ENCODE results near the gene ERC2.

Gene ERC2

GRCh38 chr3:55559500-55560423 is 908.5 kb downstream of the ERC2 start:
- FAIRE-seq, result no peak

GRCh38 chr3:55558316-55558715 is 910.0 kb downstream of the ERC2 start:
- no peak for FAIRE-seq

DNA sequence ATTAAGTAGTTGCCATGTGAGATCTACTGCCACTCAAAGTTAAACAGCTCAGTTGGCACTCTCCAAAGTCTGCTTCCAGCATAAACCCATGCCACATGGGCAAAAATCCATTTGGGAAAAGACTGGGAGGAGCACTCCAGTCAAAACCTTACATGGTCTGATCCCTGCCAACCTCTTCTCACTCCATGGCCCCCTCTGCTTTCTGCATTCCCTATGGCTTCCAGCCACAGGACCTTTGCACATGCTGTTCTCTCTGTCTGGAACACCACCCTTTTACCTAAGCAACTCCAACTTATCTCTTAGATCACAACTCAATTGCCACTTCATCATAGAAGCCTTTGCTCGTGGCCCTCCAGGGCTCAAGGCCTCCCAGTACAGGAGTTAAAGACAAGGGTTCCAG is 910.7 kb downstream of the ERC2 start:
- FAIRE-seq, result no peak

DNA sequence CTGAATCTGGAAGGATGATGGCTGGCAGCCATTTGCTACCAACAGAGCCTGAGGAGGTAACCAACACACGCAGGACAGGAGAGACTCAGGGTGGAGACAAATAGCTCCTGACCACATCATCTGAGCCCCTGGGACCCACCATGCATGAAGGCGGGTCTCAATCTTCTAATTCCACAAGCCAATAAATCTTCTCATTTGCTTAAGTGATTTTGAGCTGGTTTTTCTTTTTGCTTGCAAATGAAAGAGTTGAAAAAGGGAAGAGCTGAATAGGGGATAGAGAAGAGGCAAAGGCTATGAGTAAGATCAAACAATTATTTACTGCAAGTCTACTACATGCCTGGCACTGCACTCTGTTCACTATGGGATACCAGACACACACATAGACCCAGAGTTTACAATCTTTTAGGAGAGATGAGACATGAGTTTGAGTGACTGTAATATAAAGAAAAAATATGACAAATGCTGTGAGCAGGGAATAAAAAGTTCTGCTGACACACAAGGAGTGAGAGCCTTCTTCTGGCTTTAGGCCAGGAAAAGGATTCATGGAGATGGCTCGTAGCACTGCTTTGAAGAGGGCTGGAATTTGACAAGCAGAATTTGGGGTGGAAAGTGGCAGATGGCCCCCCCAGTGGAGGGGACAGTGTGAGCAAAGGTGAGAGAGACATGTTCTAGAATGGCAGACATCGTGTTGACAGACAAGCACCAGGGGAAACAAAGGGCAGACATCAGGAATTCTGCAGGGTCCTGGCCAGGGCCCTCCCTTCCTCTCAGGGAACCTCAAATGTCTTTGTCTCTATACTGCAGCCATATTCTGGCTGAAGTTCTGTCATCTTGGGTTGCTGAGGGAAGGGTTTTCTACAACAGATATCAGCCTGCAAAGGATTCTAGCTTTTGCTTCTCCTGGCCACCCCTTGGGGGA is 911.4 kb downstream of the ERC2 start:
- FAIRE-seq, result no peak

DNA sequence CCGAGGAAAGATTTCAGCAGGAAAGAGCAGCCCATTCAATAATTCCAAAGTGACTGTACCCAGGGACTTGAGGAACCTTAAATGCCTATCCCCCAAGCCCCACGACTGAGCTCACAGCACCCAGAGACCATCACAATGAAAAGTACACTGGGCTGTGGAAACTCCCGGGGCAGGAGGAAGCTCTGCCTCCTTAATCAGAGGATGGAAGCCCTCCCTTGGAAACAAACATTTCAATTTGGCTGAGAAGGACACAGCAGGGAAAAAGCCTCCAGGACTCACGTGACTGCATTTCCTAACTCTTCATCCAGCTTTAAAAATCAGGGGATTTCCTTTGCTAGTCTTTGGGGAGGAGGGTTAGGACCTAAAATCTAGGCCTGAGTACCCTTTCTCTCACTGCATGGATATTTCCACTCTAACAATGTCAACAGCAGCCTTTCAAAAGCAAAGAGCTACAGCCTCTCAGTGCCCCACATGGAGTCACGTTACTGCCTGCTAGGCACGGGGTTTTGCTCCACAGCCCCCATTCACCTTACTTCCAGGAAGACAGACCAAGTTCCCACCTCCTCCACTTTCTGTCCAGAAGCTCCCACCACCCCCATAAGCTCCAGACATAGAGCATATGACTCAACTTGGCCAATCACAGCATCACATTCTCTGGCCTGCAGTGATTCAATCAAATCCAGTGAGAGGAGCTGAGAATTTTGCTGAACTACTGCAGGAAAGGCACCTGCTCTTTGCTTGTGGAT is 912.2 kb downstream of the ERC2 start:
- no peak for FAIRE-seq

DNA sequence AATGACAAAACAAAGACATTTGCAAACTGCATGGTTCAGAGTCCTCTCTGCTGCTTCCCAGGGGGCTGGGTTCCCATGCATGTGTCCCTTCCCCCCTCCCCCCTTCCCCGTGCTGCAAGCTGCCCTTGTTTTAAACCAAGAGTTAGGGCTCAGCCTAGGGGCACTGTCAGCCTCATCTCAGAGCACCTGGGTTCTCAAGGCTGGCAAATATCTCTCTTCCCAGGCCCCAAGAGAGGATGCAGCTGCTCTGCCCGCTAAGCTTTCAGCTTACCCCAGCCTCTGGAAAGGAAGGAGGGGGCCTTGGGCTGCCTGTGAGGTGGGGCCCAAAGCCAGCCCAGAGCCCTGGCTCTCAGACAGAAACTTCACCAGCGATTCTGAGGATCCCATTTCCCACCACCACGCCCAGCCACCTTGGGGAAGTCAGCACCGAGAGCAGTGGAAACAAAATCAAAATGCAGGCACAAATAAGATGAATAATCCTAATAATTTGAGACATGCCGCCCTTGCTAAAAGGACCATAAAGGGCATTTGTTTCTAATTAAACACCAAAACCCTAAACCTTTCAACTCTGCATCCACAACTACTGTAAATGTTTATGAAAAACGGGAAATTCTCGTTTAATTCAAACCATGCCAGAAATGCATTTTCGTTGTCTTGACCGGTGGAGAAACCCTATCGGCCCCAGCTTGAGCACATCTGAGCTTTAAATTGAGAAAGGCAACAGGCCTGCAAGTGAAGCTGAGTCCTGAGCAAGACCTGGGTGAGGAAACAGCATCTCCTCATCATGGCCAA is 913.4 kb downstream of the ERC2 start:
- no peak for FAIRE-seq

- FAIRE-seq, result no peak
These were observed 916.6 kb downstream of the ERC2 start for GRCh38 chr3:55551644-55552043.

GRCh38 chr3:55549177-55549576 is 919.1 kb downstream of the ERC2 start:
- no peak for FAIRE-seq

GRCh38 chr3:55546866-55547669 is 921.2 kb downstream of the ERC2 start:
- FAIRE-seq, result no peak

DNA sequence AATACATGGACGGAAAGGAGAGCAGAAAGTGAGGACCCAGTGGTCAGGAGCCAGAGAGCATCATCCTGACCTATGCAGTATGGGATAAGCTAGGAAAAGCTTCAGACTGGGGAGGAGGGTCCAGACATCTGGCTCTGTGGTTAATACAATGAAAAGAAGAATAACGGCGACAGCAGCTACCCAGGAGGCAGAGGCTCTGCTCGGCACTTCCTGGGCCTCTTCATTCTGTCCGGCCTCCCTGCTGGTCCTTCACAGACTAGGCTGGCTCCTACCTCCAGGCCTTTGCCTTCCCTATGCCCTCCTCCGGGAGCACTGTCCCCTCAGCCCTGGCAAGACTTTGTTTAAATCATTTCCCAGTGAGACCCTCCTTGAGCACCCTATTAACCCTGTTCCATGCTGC is 922.3 kb downstream of the ERC2 start:
- FAIRE-seq, result no peak

GRCh38 chr3:55544219-55544618 is 924.0 kb downstream of the ERC2 start:
- no peak for FAIRE-seq

DNA sequence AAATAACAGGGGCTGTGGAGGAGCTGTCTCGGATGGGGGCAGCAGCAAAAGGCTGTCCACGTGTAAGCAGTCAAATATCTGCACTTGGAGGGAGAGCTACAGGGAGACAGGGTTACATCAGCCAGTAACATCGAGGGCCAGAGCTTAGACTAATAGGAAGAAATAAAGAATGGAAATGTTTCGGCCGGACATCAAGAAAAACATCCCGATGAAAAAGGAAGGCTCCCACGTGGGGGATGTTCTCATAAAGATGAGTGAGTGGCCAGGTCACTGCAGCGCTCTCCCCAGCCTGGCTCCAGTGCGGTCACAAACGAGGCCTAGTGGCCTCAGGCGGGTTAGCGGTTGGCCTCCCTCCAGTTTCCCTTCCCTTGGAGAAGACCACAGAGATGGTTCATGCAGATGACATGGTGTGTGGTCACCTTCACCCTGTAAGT is 925.1 kb downstream of the ERC2 start:
- no peak for FAIRE-seq

DNA sequence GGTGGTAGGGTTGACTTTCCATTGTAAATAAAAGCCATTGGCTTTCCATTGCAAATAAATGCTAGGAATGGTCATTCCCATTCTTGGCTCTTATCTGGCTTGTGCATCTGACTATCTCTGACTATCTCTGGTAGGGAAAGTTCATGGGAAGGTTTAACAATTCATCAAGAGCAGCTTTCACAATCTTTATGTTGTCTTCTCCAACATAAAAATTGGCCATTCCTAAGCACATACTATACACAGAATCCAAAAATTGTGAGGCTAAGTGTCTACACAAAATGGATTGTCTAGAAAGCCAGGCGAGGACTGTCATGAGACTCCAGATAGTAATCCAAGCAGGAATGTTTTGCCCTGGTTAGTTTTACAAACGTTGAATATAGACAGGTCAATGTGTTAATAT is 926.8 kb downstream of the ERC2 start:
- FAIRE-seq, result no peak

- FAIRE-seq, result no peak
These were observed 927.3 kb downstream of the ERC2 start for GRCh38 chr3:55541016-55541415.

DNA sequence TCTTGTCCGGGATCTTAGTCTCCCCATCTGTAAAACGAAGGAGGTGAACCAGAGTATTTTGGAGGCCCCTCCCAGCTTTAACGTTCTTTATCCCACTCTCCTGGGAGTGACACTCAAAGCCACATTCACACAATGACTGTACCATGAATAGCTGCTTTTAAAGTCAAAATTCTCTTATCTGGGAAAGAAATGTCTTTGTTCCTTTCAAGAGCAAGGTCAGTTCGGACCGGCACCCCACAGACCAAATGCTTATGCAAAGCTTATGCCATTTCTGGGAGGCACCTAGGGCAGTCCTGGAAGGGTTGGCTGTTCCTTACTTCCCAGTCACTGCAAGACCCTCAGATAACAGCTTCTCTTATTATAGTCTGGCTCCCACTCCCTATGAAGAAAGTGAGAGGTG is 927.7 kb downstream of the ERC2 start:
- no peak for FAIRE-seq

GRCh38 chr3:55538158-55538557 is 930.1 kb downstream of the ERC2 start:
- no peak for FAIRE-seq

DNA sequence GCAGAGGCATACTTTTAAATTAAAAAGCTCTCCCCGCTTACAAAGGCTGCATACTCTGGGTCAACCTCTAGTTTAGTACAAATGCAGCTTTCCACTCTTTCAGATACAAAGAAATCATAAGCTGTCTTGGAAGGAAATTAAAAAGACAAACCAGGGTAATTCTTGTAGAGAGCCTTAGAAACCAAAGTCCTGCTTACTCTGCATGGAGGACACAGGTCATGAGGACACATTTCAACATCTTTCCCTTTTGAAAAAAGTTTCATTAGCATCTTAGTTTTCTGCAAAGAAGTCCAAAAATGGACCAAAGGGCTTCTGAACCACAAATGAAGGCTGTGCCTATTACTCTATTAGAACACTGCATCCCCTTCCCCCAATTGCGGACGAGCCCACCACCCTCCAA is 930.7 kb downstream of the ERC2 start:
- FAIRE-seq, result no peak

- FAIRE-seq, result no peak
These were observed 931.1 kb downstream of the ERC2 start for GRCh38 chr3:55537129-55537528.

DNA sequence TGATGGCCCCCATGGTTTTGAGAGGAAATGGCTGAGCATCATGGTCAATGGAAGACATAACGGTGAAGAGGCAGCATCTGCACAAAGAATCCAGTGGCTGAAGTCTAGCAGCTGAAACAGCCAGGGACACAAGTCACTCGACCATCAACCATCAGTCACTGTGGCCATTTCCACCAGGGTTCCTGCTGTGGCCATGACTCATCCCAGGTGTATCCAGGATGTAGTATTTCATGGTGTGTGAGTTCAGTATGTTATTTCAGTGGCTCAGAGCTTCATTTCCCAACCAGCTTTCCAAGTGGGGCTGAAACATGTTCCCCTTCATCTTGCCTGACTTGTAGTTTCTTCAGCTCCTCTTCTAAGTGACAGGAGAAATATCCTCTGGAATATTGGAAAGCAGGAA is 933.4 kb downstream of the ERC2 start:
- no peak for FAIRE-seq

DNA sequence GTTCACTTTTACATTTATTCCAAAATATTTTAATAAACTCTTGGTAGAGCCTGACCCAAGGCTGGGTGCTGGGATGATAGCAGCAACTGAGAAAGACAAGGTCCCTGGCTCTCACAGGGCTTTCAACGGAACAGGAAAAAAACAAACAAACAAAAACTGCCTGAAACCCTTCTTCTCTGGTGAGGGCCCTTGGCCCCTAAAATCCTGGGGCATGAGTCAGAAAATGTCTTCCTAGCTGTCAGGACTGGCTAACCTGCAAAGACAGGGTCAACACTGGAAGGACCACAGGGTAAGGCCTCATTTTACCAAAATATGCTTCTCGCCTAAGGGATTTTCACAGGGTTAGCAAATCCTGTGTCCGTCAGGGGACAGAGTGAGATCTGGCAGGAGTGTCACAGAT is 935.5 kb downstream of the ERC2 start:
- FAIRE-seq, result no peak

DNA sequence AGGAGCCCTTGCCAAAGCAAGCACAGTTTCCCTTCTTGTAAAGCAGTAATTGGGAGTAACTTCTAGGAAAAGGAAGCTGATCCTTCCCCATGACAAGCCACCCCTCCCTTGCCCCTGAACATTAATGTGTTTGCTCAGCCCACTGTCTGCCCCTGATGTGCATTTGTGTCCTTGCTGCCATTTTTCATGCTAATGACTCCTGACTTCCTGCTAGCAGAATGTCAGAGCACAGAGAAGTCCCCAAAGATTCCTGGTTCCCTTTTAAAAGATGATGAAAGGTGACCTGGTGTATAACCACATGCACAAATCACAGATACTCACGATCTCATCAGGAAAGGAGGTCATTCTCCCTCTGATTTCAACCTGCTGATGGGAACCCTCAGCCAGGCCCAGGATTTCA is 936.9 kb downstream of the ERC2 start:
- no peak for FAIRE-seq

All from TTC549 (cell line).